GM19240 (cell line): Measurements from ENCODE around the gene EXT2.

Source experiments
- DNase-seq: peaks from one replicate; pipeline ENCODE4 v3.0.0; 2011; ENCODE audit warnings: low spot score; ENCODE audit not compliant: insufficient read length

EXT2 gene

DNA sequence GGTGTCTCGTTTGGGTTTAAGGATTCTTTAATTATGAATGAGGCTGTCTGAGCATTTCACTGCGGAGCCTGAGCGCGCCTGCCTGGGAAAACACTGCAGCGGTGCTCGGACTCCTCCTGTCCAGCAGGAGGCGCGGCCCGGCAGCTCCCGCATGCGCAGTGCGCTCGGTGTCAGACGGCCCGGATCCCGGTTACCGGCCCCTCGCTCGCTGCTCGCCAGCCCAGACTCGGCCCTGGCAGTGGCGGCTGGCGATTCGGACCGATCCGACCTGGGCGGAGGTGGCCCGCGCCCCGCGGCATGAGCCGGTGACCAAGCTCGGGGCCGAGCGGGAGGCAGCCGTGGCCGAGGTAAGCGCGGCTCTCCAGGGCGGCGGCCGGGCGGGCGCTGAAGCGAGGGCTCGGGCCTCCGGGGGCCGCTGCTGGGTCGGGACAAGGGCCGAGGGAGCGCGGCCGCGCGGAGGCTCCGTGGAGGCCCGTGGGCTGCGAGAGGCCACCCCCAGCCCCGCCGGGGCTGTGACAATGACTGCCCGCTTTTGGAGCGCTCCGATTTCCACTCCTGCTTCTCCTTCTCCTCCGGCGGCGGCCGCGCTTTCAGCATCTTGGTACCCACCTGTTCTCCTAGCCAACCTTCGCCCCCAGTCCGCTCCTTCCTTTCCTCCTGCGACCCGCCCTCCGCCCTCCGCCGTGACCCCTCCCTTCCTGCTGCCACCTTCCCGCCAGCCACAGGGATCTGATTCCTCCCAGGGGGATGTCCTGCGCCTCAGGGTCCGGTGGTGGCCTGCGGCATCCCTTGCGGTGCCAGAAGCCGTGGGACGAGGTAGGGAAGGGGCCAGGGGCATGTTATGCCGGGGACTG, at the start of gene EXT2:
TSS of gene EXT2 (plus strand) at position 173 of the 854 bp plus-strand sequence. CDS start 12,035 bp downstream, outside the sequence.
- peak; percentile 91 for DNase-seq

DNA sequence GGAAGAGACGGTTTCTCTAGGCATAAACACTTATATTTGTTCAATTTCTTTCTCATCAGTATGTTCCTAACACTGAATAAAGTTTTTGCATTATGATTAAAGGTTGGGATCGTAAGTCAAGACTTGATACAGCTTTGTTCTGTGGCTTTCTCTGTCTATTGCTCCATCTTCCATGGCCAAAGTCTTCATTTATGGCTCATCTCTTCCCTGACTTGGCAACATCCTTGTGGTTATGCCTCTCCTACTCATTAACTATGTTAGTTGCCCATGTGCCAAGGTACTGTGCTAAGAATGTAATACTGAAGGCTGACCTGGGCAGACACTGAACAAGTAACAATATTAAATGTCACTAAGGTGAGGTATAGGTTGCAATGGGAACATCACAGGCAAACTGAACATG, 49.3 kb upstream of the EXT2 start:
- no peak for DNase-seq

DNA sequence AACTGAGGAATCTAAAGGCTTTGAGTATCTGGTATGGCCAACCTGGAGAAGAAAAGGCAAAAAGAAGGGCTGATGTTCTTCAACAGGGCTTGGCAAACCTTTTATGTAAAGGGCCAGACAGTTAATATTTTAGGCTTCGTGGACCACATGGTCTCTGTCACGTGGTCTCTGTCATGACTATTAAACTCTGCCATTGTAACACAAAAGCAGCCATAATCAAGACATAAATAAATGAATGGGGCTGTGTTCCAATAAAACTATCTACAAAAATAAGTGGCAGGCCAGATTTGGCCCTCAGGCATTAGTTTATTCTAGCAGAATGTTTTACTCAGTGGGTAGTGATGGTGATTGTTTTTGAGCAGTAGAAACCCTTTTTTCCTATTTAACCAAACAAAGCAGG, 48.2 kb upstream of the EXT2 start:
- DNase-seq, result no peak

DNA sequence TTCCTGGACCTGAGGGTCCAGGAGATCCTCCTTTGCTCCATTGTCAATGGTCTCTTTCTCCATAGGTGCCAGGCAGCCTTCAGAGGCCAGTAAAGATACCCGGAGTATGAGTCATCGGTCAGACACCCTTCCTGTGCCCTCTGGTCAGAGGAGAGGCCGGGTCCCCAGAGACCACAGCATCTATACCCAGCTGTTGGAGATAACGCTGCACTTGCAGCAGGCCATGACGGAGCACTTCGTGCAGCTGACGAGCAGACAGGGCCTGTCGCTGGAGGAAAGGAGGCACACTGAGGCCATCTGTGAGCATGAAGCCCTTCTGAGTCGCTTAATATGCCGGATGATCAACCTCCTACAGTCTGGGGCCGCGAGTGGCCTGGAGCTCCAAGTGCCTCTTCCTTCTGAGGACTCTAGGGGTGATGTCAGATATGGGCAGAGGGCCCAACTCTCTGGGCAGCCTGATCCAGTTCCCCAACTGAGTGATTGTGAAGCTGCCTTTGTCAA, 47.5 kb upstream of the EXT2 start, which contains the start of gene ACCSL:
TSS of gene ACCSL (plus strand) at position 51 of the 501 bp plus-strand sequence. CDS start at position 107, 56 bp downstream.
- DNase-seq, result no peak

DNA sequence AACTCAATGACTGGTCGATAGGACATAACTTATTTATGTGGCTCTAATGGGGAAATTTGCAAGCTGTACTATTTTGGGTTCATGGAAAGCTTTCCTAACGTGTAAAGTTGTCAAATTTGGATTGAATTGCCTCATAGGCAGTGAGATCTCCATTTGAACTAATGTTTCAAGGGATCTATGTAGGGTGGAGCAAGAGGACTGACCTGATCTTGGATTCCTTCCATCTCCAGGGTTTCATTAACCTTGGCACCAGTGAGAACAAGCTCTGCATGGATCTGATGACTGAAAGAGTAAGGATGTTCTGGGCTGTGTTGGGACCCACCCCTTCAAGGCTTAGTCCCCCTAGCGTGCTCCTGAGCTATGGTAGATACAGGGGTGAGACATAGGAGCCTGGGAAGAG, 45.6 kb upstream of the EXT2 start:
- DNase-seq, result no peak

DNA sequence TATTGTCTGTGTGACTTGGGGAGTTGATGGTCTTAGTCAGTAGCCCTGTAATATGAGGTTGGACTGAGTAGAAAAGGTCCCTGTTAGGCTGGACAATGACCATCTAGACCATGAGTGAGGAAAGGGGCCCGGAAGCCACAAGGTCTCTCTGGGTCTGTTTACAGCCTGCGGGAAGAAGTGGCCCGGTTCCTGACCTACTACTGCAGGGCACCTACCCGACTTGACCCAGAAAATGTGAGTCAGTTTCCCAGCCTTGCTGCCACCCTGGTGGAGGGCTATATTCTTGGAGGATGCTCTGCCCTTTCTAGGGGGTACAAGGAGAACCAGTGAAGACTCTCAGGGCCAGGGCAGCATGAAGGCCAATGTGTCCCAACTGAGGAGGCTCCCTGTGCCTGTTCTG, 44.3 kb upstream of the EXT2 start:
- no peak for DNase-seq

DNA sequence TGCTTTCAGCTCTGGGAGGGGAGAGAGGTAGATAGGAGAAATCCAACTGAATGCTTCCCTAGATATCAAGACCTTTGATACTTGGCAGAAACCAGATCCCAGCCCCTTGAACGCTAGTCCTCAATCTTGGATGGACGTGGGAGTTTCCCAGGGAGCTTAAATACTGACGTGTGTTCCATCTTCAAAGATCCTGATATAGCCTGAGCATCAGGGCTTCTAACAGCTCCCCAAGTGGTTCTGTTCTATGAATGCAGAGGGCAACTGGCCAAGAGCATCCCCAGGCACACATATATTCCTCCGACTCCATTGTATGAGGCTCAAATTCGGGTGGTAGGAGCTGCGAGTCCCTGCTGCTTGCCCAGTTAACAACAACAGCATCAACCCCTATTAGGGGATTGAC, 38.1 kb upstream of the EXT2 start:
- no peak for DNase-seq

DNA sequence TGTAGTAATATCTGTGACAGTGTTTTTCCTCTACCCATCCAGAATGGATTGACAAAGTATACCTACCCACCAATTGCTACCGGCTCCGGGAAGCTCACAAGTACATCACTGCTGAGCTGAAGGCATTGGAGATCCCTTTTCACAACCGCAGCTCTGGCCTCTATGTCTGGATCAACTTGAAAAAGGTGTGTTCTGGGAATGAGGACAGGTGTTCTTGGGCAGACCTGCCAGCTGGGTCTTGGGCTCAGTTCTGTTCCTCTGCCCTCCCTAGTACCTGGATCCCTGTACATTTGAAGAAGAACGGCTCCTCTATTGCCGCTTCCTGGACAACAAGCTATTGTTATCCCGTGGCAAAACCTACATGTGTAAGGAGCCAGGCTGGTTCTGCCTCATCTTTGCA, 37.2 kb upstream of the EXT2 start:
- DNase-seq, result no peak

DNA sequence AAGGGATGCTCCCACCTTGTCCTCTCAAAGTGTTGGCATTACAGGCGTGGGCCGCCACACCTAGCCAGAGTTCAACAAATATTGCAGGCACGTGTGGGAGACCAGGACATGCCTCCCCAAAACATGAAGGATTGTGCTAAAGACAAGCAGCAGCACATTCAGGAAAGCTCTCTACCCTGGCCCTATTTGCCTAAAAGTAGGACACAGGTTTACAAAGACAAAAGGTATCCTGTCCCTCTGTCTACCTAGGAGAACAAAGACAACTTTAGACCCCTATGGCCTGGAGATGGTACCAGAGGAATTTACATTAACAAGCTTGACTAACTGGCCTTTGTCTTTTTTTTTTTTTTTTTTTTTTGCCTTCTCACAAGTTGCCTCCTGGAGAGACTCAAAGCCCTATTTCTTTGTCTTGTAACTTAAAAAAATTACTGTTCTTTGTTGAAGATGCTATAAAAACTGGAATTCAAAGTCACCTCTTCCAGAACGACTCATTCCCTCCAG, 30.3 kb upstream of the EXT2 start:
- DNase-seq, result no peak

DNA sequence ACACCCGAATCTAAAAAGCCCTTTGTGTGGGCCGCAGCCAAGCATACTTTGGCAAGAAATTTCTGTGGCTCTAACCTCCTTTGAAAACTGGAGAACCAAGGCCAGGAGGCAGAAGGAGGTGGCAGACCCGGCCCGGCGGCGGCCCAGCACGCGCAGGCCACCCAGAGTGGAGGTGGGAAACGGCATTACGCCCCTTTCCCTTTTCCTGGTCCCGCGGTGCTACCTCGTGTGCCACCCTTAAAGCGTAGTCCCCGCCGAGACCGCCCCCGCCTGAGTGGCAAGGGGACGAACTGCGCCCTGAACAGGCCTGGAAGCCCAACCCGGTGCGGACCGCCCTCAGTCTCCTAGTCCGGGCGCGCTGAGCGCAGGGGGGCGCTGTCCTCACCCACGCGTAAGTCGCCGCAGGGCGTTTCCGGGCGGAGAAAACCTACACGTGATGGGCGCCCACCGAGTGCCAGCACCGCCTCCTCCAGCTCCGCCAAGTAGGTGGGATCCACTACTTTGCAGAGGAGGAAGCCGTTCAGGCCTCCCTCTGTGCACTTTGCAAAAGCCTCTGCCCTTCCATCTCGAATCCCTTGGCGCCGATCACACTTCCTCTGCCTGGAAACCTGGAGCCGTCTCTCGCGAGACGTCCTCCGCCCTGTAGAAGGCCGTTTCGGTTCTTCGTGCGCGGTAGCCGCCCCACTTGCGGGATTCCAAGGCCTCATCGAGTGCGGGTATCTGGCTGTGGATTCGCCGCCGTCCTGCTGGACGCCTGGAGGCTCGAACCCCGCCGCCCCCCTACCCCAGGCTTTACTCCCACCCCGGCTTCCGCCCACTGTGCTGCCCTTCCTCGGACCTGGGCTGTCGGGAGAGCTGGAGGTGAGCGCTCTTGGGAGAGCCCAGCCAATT, 29.4 kb upstream of the EXT2 start, which contains the start of gene ACCS:
TSS of gene ACCS (plus strand) at position 430 of the 891 bp plus-strand sequence. CDS start 1,358 bp downstream, outside the sequence.
- peak; percentile 82 for DNase-seq

DNA sequence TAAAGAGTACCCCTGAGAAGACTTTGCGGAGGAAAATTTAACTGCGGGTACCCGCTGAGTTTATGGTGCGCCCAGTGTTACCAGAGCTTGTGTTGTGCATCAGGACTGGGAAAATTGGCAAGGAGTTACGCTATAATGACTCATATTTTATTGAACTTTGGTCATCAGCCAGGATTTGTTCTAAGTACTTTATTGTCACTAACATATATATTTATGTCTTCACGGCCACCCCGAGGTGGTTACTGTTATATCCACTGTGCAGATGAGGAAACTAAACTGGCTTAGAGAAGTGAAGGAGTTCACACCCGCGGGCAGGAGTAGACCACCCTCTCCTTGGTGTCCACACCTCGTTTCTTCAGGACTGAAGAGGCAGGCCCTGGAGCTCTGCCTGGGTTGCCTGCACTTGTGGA, 28.7 kb upstream of the EXT2 start:
- DNase-seq, result no peak

DNA sequence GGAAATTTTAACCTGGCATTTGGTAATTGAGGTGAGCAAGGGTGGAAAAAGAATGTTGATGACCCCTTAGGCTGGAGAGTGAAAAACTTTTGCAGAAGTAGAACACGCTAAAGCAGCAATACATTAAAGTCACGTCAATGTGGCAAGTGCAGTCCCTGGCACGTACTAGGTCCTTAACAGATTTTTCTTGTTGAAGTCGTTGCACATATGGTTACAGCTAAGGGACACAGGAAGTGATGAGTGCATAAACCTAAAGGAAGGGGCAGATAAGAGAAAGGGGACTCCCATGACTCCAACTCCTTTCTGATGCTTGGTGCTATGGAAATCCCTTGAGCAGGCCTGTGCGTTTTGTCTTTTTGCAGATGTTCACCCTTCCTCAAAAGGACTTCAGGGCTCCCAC, 28.2 kb upstream of the EXT2 start:
- DNase-seq, result no peak

DNA sequence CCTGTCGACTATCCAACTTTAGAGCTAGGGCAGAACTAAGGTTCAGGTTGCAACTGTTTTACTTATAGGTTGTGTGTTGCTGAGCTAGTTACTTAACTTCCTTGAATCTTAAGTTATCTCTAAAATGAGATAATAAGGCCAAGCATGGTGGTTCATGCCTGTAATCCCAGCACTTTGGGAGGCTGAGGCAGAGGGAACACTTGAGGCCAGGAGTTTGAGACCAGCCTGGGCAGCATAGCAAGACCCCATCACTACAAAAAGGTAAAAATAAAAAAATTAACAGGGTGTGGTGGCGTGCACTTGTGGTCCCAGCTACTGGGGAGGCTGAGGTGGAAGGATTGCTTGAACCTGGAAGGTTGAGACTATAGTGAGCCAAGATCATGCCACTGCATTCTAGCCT, 27.3 kb upstream of the EXT2 start:
- no peak for DNase-seq

DNA sequence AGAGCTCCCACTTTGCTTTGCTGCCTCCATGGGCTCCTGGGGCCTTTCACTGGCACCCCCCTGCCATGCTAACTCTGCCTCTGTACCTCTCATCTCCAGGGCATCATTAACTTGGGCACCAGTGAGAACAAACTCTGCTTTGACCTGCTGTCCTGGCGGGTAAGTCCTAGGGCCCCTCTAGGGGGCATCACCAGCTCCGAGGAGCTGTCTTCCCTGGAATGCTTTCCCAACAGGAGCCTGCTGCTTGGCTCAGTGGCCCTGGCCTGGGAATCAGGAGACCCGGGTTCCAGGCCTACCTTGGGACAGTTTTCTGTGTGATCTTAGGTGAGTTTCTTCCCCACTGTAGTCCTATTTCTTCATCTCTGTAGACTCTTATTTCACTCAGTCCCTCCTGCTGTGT, 24.3 kb upstream of the EXT2 start:
- no peak for DNase-seq

DNA sequence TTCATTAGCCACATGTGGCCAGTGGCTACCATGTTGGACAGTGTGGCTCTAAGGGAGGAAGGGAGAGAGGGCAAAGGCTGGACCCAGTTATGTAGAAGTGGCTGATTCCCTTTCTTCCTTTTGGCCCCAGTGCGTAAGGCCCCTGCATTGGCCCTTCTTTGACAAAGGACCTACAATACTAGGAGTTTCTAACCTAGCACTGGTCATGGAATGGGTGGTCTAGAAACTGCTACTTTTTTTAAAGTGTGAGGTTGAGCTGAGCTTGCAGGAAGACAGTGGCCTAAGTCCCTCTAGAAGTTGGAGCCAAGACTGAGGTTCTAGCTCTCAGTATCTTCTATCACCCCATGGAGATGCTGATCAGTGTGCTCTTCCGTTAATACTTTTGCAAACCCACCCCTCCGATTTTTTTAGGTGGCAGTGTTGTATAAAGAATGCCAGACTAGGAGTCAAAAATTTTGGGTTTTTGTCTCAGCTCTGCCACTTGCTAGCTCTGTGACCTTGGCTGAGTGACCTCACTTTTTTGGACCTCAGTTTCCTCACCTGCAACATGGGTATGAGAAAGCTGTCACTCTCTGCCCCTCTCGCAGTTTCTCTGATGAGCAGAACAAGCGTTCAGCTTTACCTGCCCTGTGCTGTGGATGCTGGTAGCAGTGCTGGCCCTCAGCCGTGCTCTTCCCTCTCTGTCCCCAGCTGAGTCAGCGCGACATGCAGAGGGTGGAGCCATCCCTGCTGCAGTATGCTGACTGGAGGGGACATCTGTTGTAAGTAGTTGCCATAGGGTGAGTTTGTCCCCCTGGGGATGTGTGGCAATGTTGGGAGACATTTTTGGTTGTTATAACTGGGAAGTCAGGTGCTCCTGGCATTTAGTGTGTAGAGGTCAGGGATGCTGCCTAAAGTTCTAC, 22.5 kb upstream of the EXT2 start:
- DNase-seq, result no peak

DNA sequence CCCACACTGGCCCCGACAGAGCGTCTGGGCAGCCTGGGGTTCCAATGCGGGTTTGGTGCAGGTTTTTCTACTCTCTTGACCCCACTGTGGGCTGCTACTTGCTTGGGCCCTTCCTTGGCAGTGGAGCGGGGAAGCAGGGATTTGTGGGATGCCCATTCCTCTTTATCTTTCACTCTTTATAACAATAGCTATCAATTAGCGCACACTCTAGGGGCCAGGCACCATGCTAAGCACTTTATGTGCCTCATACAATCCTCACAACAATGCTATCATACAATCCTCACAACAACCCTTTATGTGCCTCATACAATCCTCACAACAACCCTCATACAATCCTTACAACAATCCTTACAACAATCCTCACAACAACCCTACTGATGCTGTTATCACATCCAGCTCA, 16.7 kb upstream of the EXT2 start:
- no peak for DNase-seq

DNA sequence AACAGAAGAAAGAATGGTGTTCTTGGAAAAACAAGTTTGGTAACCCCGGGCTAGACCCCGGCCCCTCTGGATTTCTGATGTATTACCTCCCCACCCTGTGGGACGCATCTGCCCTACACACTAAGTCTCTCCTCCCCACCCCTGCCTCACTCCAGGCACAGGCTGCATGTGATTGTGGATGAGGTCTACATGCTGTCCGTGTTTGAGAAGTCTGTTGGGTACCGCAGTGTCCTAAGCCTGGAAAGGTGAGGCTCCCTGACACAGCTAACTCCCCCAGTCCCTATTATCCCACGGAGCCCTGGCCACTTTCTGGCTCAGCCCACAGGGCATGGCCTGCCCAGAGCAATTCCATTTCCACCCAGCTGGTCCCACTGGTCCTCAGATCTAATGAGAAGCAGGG, 16.1 kb upstream of the EXT2 start:
- DNase-seq, result no peak

DNA sequence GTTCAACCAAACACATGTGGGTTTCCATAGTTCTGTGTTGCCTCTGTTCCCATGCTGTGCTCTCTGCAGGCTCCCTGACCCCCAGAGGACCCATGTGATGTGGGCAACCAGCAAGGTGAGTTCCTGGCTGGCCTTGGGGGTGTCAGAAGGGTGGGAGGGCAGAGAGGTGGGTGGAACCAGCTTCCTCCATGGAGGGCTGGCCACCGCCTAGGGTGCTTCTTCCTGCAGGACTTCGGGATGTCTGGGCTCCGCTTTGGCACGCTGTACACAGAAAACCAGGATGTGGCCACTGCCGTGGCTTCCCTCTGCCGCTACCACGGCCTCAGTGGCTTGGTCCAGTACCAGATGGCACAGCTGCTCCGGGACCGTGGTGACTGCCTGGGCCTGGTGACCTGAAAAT, 14.5 kb upstream of the EXT2 start:
- no peak for DNase-seq

DNA sequence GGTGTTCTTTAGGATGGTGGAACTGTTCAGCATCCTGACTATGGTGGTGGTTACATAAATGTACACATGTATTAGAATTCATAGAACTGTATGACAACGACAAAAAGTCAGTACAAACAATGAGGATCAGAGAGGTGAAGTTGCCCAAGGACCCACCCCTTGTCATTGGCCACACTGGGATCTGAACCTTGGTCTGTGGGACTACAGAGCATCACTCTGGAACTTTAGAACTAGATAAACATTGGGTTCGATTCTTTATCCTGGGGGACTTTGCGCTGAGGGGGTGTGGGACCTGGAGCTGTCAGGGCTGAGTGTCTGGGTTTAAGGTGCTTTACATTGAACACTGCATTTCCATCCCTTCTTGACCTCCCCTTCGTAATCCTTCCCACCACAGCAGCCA, 12.8 kb upstream of the EXT2 start:
- DNase-seq, result no peak

DNA sequence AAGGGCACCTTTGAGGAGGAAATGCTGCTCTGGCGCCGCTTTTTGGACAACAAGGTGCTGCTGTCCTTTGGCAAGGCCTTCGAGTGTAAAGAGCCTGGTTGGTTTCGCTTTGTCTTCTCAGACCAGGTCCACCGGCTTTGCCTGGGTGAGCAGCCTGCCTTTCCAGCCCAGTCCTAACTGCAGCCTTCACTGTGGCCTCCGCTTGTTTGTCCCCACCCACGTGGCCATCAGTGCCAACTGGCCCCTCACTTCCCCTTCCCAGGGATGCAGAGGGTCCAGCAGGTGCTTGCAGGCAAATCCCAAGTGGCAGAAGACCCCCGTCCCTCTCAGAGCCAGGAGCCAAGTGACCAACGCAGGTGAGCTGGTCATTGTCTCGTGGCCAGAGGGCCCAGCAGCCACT, 12.0 kb upstream of the EXT2 start:
- DNase-seq, result no peak

DNA sequence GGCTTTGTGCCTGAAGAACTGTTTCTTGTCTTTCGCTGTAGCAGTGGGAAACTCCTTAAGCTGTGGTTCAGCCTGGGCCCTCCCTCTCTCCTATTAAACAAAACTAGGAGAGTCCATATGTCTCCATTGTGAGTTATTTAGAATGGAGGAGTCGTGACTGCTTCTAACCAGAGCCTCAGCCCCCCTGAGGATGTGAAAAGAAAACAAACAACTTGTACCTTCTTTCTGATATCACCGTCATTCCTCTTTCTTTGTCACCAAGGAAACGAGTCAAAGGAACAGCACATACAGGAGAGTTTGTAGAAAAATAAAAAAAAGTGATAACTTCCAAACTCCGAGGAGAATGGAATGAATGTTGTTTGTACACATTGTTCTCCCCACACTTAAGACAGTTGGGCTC, 11.6 kb upstream of the EXT2 start:
- DNase-seq, result no peak
